D341Med (cell line): Measurements from ENCODE around the gene ABTB2.

Experiments used
- DNase-seq: peaks from one replicate; pipeline ENCODE4 v3.0.0; 2012; ENCODE audit warnings: low spot score

ABTB2 gene

GRCh38 chr11:34284811-34285481 is 72.9 kb downstream of the ABTB2 start:
- DNase-seq, result no peak

- DNase-seq, result no peak
Observed at GRCh38 chr11:34284156-34284555, 73.7 kb downstream of the ABTB2 start.

GRCh38 chr11:34280945-34281872 is 76.6 kb downstream of the ABTB2 start:
- DNase-seq, result no peak

- no peak for DNase-seq
Observed at GRCh38 chr11:34278693-34279297, 79.0 kb downstream of the ABTB2 start.

- no peak for DNase-seq
Observed at GRCh38 chr11:34278175-34278574, 79.6 kb downstream of the ABTB2 start.

- DNase-seq, result no peak
Observed at GRCh38 chr11:34277171-34277570, 80.6 kb downstream of the ABTB2 start.

GRCh38 chr11:34276352-34276864 is 81.4 kb downstream of the ABTB2 start:
- no peak for DNase-seq

- DNase-seq, result no peak
Observed at GRCh38 chr11:34275486-34275885, 82.3 kb downstream of the ABTB2 start.

GRCh38 chr11:34274712-34275398 is 83.0 kb downstream of the ABTB2 start:
- DNase-seq, result no peak

GRCh38 chr11:34273099-34273498 is 84.7 kb downstream of the ABTB2 start:
- no peak for DNase-seq

- DNase-seq, result no peak
Observed at GRCh38 chr11:34271727-34272126, 86.1 kb downstream of the ABTB2 start.

- DNase-seq, result no peak
Observed at GRCh38 chr11:34270711-34271110, 87.1 kb downstream of the ABTB2 start.

- DNase-seq, result no peak
Observed at GRCh38 chr11:34269694-34270245, 88.0 kb downstream of the ABTB2 start.

- no peak for DNase-seq
Observed at GRCh38 chr11:34268906-34269430, 88.8 kb downstream of the ABTB2 start.

GRCh38 chr11:34267417-34267816 is 90.4 kb downstream of the ABTB2 start:
- DNase-seq, result no peak

GRCh38 chr11:34267013-34267412 is 90.8 kb downstream of the ABTB2 start:
- no peak for DNase-seq

- DNase-seq, result no peak
Observed at GRCh38 chr11:34266090-34266912, 91.5 kb downstream of the ABTB2 start.

GRCh38 chr11:34264303-34265110 is 93.3 kb downstream of the ABTB2 start:
- no peak for DNase-seq

- no peak for DNase-seq
Observed at GRCh38 chr11:34263441-34264091, 94.2 kb downstream of the ABTB2 start.
